A549 treated with dexamethasone at 1 μM for 4 hours (cell line): ENCODE measurements around the gene SOWAHB. TPM values are rescaled to one million over a fixed set of nuclear protein-coding genes. Genes with fewer than 3 reads are reported as not detected.

Experiments used
- total RNA-seq: library from RNA; stranded (reverse); fragments of 200-300 nt; extraction: Qiagen RNA extraction; gene quantifications from 5 replicates; pipeline ENCODE4 v1.2.3, GENCODE V29; 2022

Gene SOWAHB
- 0.02 to 0.06 TPM (median 0.04 TPM) in 4 of 5 replicates, not detected in the other for total RNA-seq

GRCh38 chr4:76897536-76898384 is at the start of gene SOWAHB:
SOWAHB (minus strand) TSS chr4:76898144; CDS start chr4:76897849, 295 bp downstream.

Other genes with a start within 250 kb of the SOWAHB start
- 32.4 to 51.3 TPM (median 45.6 TPM) in 5 replicates for gene SEPTIN11, start 51.6 kb upstream of the SOWAHB start, total RNA-seq
- 66.5 to 79.5 TPM (median 74.9 TPM) in 5 replicates for gene CCNI, start 177.8 kb upstream of the SOWAHB start, total RNA-seq